WTC11 (cell line): ENCODE data around the gene C6orf163.

Source experiments
- ETV6 ChIP-seq: sonication (generic); formaldehyde crosslinking; IDR thresholded peaks from 2 replicates; pipeline ENCODE4 v1.8.1; 2022; ENCODE audit warnings: mild to moderate bottlenecking, missing genetic modification reagents
- RELA ChIP-seq: sonication (generic); formaldehyde crosslinking; IDR thresholded peaks from 2 replicates; pipeline ENCODE4 v1.8.1; 2022; ENCODE audit warnings: missing genetic modification reagents, mild to moderate bottlenecking, borderline replicate concordance
- TCF7 ChIP-seq: sonication (generic); formaldehyde crosslinking; IDR thresholded peaks from 2 replicates; pipeline ENCODE4 v1.8.0; 2022; ENCODE audit warnings: mild to moderate bottlenecking, low read depth, missing genetic modification reagents, moderate library complexity
- TF ChIP-seq, protein P1 (sequence below): sonication (generic); formaldehyde crosslinking; IDR thresholded peaks from 2 replicates; pipeline ENCODE4 v1.8.0; 2022; ENCODE audit warnings: mild to moderate bottlenecking, missing genetic modification reagents
- TF ChIP-seq, protein P2 (sequence below): fragments of 200-600 bp; IDR thresholded peaks from 2 replicates; pipeline ENCODE4 v1.8.0; 2022; ENCODE audit warnings: antibody characterized with exemption
- TF ChIP-seq, protein P3 (sequence below): sonication (generic); formaldehyde crosslinking; IDR thresholded peaks from 2 replicates; pipeline ENCODE4 v1.8.1; 2022; ENCODE audit warnings: low read depth, missing genetic modification reagents, borderline replicate concordance
- TF ChIP-seq, protein P4 (sequence below): sonication (generic); formaldehyde crosslinking; IDR thresholded peaks from 2 replicates; pipeline ENCODE4 v1.8.1; 2022; ENCODE audit warnings: mild to moderate bottlenecking, moderate library complexity, missing genetic modification reagents

DNA sequence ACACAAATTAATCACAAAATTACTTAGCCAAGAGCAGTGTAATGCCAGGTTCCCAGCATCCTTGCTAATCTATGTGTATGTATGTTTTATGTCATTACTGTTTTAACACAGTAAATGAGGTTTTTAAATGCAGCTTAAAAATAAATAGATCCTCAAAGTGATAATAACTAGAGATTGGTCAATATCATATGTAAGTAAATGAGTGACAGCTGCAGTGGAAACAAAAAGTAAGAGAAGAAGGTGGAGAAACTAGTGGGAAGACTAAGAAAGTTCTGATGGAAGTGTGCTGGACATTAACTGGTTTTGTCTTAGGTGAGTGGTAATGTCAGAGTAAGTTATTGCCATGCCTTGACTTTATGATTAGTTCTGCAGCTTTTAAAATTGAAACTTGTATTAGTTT lies 13.7 kb upstream of the C6orf163 start:
- TF ChIP-seq, protein P1, sequence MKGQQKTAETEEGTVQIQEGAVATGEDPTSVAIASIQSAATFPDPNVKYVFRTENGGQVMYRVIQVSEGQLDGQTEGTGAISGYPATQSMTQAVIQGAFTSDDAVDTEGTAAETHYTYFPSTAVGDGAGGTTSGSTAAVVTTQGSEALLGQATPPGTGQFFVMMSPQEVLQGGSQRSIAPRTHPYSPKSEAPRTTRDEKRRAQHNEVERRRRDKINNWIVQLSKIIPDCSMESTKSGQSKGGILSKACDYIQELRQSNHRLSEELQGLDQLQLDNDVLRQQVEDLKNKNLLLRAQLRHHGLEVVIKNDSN = no peak
- TF ChIP-seq ETV6 (CRISPR knock-in tag) (no peak), RELA (CRISPR knock-in tag) (no peak), TCF7 (CRISPR knock-in tag) (no peak)
- TF ChIP-seq, protein P2, sequence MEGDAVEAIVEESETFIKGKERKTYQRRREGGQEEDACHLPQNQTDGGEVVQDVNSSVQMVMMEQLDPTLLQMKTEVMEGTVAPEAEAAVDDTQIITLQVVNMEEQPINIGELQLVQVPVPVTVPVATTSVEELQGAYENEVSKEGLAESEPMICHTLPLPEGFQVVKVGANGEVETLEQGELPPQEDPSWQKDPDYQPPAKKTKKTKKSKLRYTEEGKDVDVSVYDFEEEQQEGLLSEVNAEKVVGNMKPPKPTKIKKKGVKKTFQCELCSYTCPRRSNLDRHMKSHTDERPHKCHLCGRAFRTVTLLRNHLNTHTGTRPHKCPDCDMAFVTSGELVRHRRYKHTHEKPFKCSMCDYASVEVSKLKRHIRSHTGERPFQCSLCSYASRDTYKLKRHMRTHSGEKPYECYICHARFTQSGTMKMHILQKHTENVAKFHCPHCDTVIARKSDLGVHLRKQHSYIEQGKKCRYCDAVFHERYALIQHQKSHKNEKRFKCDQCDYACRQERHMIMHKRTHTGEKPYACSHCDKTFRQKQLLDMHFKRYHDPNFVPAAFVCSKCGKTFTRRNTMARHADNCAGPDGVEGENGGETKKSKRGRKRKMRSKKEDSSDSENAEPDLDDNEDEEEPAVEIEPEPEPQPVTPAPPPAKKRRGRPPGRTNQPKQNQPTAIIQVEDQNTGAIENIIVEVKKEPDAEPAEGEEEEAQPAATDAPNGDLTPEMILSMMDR = no peak
- TF ChIP-seq, protein P3, sequence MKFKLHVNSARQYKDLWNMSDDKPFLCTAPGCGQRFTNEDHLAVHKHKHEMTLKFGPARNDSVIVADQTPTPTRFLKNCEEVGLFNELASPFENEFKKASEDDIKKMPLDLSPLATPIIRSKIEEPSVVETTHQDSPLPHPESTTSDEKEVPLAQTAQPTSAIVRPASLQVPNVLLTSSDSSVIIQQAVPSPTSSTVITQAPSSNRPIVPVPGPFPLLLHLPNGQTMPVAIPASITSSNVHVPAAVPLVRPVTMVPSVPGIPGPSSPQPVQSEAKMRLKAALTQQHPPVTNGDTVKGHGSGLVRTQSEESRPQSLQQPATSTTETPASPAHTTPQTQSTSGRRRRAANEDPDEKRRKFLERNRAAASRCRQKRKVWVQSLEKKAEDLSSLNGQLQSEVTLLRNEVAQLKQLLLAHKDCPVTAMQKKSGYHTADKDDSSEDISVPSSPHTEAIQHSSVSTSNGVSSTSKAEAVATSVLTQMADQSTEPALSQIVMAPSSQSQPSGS = no peak
- TF ChIP-seq, protein P4, sequence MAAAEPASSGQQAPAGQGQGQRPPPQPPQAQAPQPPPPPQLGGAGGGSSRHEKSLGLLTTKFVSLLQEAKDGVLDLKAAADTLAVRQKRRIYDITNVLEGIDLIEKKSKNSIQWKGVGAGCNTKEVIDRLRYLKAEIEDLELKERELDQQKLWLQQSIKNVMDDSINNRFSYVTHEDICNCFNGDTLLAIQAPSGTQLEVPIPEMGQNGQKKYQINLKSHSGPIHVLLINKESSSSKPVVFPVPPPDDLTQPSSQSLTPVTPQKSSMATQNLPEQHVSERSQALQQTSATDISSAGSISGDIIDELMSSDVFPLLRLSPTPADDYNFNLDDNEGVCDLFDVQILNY (CRISPR knock-in tag) = no peak
